ENCODE results near the gene TSG101.

- TF ChIP-seq CTCF (IDR thresholded peaks at IDR 0.05; ENCODE audit: low read depth, low read length), result no peak
- TF ChIP-seq EZH2phosphoT487 (IDR thresholded peaks at IDR 0.05; ENCODE audit: low read depth), result no peak
Measured at GRCh38 chr11:18566406-18566805, 39.7 kb upstream of the TSG101 start.

Data from OCI-LY3 (cell line).